B cell (primary cell): ENCODE measurements around the gene TSHZ1. TPM values are rescaled to one million over a fixed set of nuclear protein-coding genes. Genes with fewer than 3 reads are reported as not detected.

Source experiments
- ATAC-seq: fragments of 200-7000 bp; cut with Tn5 transposase; one replicate; pipeline ENCODE4 v1.10.0; 2021; ENCODE audit warnings: low read depth, mild to moderate bottlenecking, moderate number of reproducible peaks, moderate library complexity
- CTCF ChIA-PET: fragments of 350-600 bp; sonication (Branson Sonifier 250); formaldehyde crosslinking; loops from one replicate; lab custom pipeline; 2021; ENCODE audit warnings: antibody characterized with exemption, inconsistent platforms; lab: Charles Lee
- POLR2A ChIA-PET: fragments of 350-600 bp; sonication (Branson Sonifier 250); formaldehyde crosslinking; loops from one replicate; lab custom pipeline; 2021; ENCODE audit warnings: antibody characterized with exemption; lab: Charles Lee
- DNase-seq: peaks from one replicate; pipeline ENCODE4 v3.0.0; 2013
- H2AFZ ChIP-seq: 2 replicates; pipeline ENCODE4 v1.6.1; 2012; ENCODE audit warnings: mild to moderate bottlenecking, low read depth, low read length; ENCODE audit not compliant: insufficient read depth, poor library complexity, severe bottlenecking
- H3K27ac ChIP-seq, 2 donors: 1 replicate in 1 of 2; 2 replicates in 1 of 2; pipeline ENCODE4 v1.5.1; 2012 to 2013; ENCODE audit warnings: low read length in 2 of 2, mild to moderate bottlenecking in 2 of 2, moderate library complexity in 1 of 2
- H3K27me3 ChIP-seq, 4 experiments: fragments of 200-600 bp in 1 of 4; sonication (generic) in 1 of 4; replicated peaks in 1 of 4; 1 replicate in 2 of 4; 2 replicates in 2 of 4; pipeline versions ENCODE4 v1.6.1 to v1.7.0; 2013 to 2016; ENCODE audit warnings: low read length in 3 of 4, mild to moderate bottlenecking in 2 of 4, mixed read lengths in 1 of 4, moderate library complexity in 1 of 4; ENCODE audit not compliant: insufficient read depth in 4 of 4, control insufficient read depth in 3 of 4; ENCODE audit errors: control extremely low read depth in 1 of 4
- H3K36me3 ChIP-seq, 2 experiments: replicated peaks in 1 of 2; 1 replicate in 1 of 2; 2 replicates in 1 of 2; pipeline versions ENCODE4 v1.6.1 to v1.7.1; 2013; ENCODE audit warnings: low read length in 1 of 2; ENCODE audit not compliant: insufficient read depth in 2 of 2, control insufficient read depth in 1 of 2; ENCODE audit errors: control extremely low read depth in 1 of 2, extremely low read depth in 1 of 2
- H3K4me1 ChIP-seq, 2 donors: fragments of 200-600 bp in 1 of 2; sonication (generic) in 1 of 2; 1 replicate in 1 of 2; 2 replicates in 1 of 2; pipeline versions ENCODE4 v1.5.1 to v1.6.1; 2013 to 2017; ENCODE audit warnings: low read length in 2 of 2; ENCODE audit not compliant: control insufficient read depth in 2 of 2, insufficient read depth in 2 of 2
- H3K4me2 ChIP-seq: replicated peaks from 2 replicates; pipeline ENCODE3; 2012; ENCODE audit warnings: mild to moderate bottlenecking, low read depth, low read length; ENCODE audit not compliant: poor library complexity, severe bottlenecking
- H3K4me3 ChIP-seq, 5 experiments: fragments of 200-600 bp in 1 of 5; sonication (generic) in 1 of 5; 1 replicate in 3 of 5; 2 replicates in 2 of 5; pipeline versions ENCODE4 v1.5.1 to v1.7.0; 2011 to 2016; ENCODE audit warnings: low read length in 4 of 5, mild to moderate bottlenecking in 4 of 5, low read depth in 2 of 5, control low read depth in 1 of 5, moderate library complexity in 1 of 5; ENCODE audit not compliant: insufficient read depth in 1 of 5; ENCODE audit errors: control extremely low read depth in 1 of 5, extremely low read depth in 1 of 5
- H3K79me2 ChIP-seq: fragments of 200-600 bp; sonication (generic); one replicate; pipeline ENCODE4 v1.6.0; 2016; ENCODE audit warnings: low read length; ENCODE audit not compliant: control insufficient read depth, insufficient read depth
- H3K9ac ChIP-seq: fragments of 200-600 bp; sonication (generic); 2 replicates; pipeline ENCODE4 v1.6.1; 2017; ENCODE audit warnings: mild to moderate bottlenecking, low read length, moderate library complexity
- H3K9me3 ChIP-seq, 3 donors: one replicate each; pipeline versions ENCODE4 v1.6.1 to v1.7.1; 2013; ENCODE audit warnings: low read length in 2 of 3; ENCODE audit not compliant: control insufficient read depth in 2 of 3, insufficient read depth in 1 of 3; ENCODE audit errors: control extremely low read depth in 1 of 3
- H4K20me1 ChIP-seq: 2 replicates; pipeline ENCODE4 v1.6.0; 2012; ENCODE audit warnings: mild to moderate bottlenecking, low read length; ENCODE audit not compliant: insufficient read depth, control insufficient read depth, poor library complexity, severe bottlenecking
- H3K27ac Mint-ChIP-seq: one replicate; pipeline ENCODE4 v1.8.0; 2021; ENCODE audit warnings: mixed read lengths
- H3K27me3 Mint-ChIP-seq: one replicate; pipeline ENCODE4 v1.8.0; 2021; ENCODE audit warnings: mixed read lengths
- H3K4me1 Mint-ChIP-seq: one replicate; pipeline ENCODE4 v1.8.0; 2021; ENCODE audit warnings: mixed read lengths
- H3K4me3 Mint-ChIP-seq: one replicate; pipeline ENCODE4 v1.8.0; 2021; ENCODE audit warnings: mixed read lengths
- H3K9me3 Mint-ChIP-seq: one replicate; pipeline ENCODE4 v1.8.0; 2022; ENCODE audit warnings: mixed read lengths; ENCODE audit not compliant: insufficient read depth
- CTCF ChIP-seq: fragments of 200-600 bp; IDR thresholded peaks from one replicate; pipeline ENCODE4 v1.8.0; 2022; ENCODE audit warnings: antibody characterized with exemption, mild to moderate bottlenecking
- EZH2 ChIP-seq: IDR thresholded peaks from 2 replicates; pipeline ENCODE4 v1.6.1; 2012; ENCODE audit warnings: borderline replicate concordance, low read depth, mild to moderate bottlenecking, moderate library complexity, low read length; ENCODE audit not compliant: insufficient read depth, poor library complexity, severe bottlenecking
- WGBS: methylation state at CpG from one replicate; pipeline ENCODE4 v1.1.5; 2013; ENCODE audit warnings: missing lambda C conversion rate; ENCODE audit not compliant: insufficient coverage; 5-methylcytosine and 5-hydroxymethylcytosine counted together
- intact Hi-C: fragments of 100-400 bp; cut with micrococcal nuclease; formaldehyde crosslinking; loops from one replicate; pipeline ENCODE4 v1.10.0; 2022
- polyA plus RNA-seq: library from polyadenylated mRNA; depleted of rRNA; stranded (reverse); fragments of >200 nt; gene quantifications from 2 replicates; pipeline ENCODE4 v1.2.3, GENCODE V29; 2012
- total RNA-seq, 2 donors: library from RNA; stranded (reverse); fragments of 120-200 nt in 1 of 2; gene quantifications; 1 replicate in 1 of 2; 2 replicates in 1 of 2; pipeline versions ENCODE4 v1.2.3 to v1.2.4, GENCODE V29; 2013 to 2022

Gene TSHZ1
- total and polyA plus RNA-seq, 2 donors (not counting 1 experiment from before 2014, with no cell fraction given): 5.3 to 9.8 TPM

- CTCF ChIA-PET: no interaction called here
These were observed 6.3 kb upstream of the TSHZ1 start for GRCh38 chr18:75204269-75204731.

More at GRCh38 chr18:75204269-75204731, 6.3 kb upstream of the TSHZ1 start:
- peaks cover 21% of the 10 kb centered on the region for H3K27me3 Mint-ChIP-seq
- H3K4me3 Mint-ChIP-seq: no peak overlapping the region
- Histone ChIP-seq H3K9me3 (peaks cover 0 to 4% (median 0%) of the 10 kb centered on the region in 3 donors), H3K27me3 (peaks cover 0 to 5% (median 2%) of the 10 kb centered on the region in 4 experiments), H3K4me1 (peaks cover 24 to 32% of the 10 kb centered on the region in 2 donors), H3K4me2 (peak overlapping the region; percentile 68), H3K27ac (no peak overlapping the region), H4K20me1 (peaks cover 47% of the 10 kb centered on the region), H2AFZ (no peak overlapping the region), H3K36me3 (peaks cover 0 to 10% of the 10 kb centered on the region in 2 experiments), H3K4me3 (no peak overlapping the region), H3K9ac (no peak overlapping the region), H3K79me2 (peaks cover 5% of the 10 kb centered on the region)
- POLR2A ChIA-PET: no interaction called here
- no peaks in the 10 kb centered on the region for H3K9me3 Mint-ChIP-seq
- H3K4me1 Mint-ChIP-seq: peaks cover 35% of the 10 kb centered on the region
- H3K27ac Mint-ChIP-seq: no peak overlapping the region
- DNase-seq: peak; percentile 29
- intact Hi-C loops: no loop called here
- ATAC-seq: no peak
- WGBS: 41% methylated on average over 35 of the region's 35 CpGs
- TF ChIP-seq EZH2 (no peak), CTCF (no peak)
